GM12878 (cell line): ENCODE results near the gene CLDN15. TPM values are rescaled to one million over a fixed set of nuclear protein-coding genes. Genes with fewer than 3 reads are reported as not detected.

ENCODE experiments used
- ATAC-seq: fragments of 200-7000 bp; cut with Tn5 transposase; 3 replicates; pipeline ENCODE4 v1.9.1; 2020; ENCODE audit warnings: mild to moderate bottlenecking, moderate library complexity
- BruUV-seq: library from RNA; stranded (reverse); fragments of 400-500 nt; replicated peaks from 2 replicates; lab custom pipeline; 2021; lab: Mats Ljungman, UMichigan
- CTCF ChIA-PET: fragments of 300-600 bp; sonication (Branson Sonifier 250); formaldehyde crosslinking; extraction: SDS; loops from one replicate; lab custom pipeline; 2021; ENCODE audit warnings: inconsistent platforms; lab: Yijun Ruan, JAX
- POLR2A ChIA-PET: fragments of 350-600 bp; formaldehyde crosslinking; extraction: SDS; loops from one replicate; lab custom pipeline; 2021; ENCODE audit warnings: inconsistent platforms; lab: Charles Lee
- RAD21 ChIA-PET: fragments of 300-600 bp; sonication (Branson Sonifier 250); formaldehyde crosslinking; loops from one replicate; lab custom pipeline; 2023; ENCODE audit warnings: antibody characterized with exemption; ENCODE audit not compliant: unreplicated experiment; lab: Charles Lee
- SMC1A ChIA-PET: fragments of 300-600 bp; sonication (Branson Sonifier 250); formaldehyde crosslinking; loops from one replicate; lab custom pipeline; 2023; ENCODE audit not compliant: unreplicated experiment, uncharacterized antibody; lab: Charles Lee
- DNase-seq: peaks from one replicate; pipeline ENCODE4 v3.0.0-alpha.2; 2011; ENCODE audit warnings: low read depth, low spot score
- FAIRE-seq: peaks from 3 replicates; lab custom pipeline; 2011; peaks lifted over from hg19 to GRCh38; lab: Jason Lieb, UNC
- H2AFZ ChIP-seq: 2 replicates; pipeline ENCODE4 v1.6.0; 2011; ENCODE audit warnings: low read depth, low read length, control low read depth; ENCODE audit not compliant: control insufficient read depth
- H3K27ac ChIP-seq: 2 replicates; pipeline ENCODE4 v1.5.1; 2011; ENCODE audit warnings: control low read depth; ENCODE audit not compliant: control insufficient read depth, insufficient read depth
- H3K27me3 ChIP-seq, 2 experiments: replicated peaks in 1 of 2; 2 replicates each; pipeline versions ENCODE4 v1.6.0 to v1.6.1; 2011; ENCODE audit warnings: low read length in 1 of 2; ENCODE audit not compliant: control insufficient read depth in 2 of 2, insufficient read depth in 2 of 2
- H3K36me3 ChIP-seq, 2 experiments: 2 replicates each; pipeline ENCODE4 v1.5.1; 2011; ENCODE audit warnings: low read length in 1 of 2; ENCODE audit not compliant: control insufficient read depth in 2 of 2, insufficient read depth in 2 of 2
- H3K4me1 ChIP-seq: 2 replicates; pipeline ENCODE4 v1.6.1; 2011; ENCODE audit warnings: mild to moderate bottlenecking, low read length, moderate library complexity, mixed read lengths; ENCODE audit not compliant: control insufficient read depth, insufficient read depth
- H3K4me2 ChIP-seq: 2 replicates; pipeline ENCODE4 v1.6.0; 2011; ENCODE audit warnings: control low read depth; ENCODE audit not compliant: control insufficient read depth, insufficient read depth
- H3K4me3 ChIP-seq: fragments of 200-600 bp; sonication (generic); 2 replicates; pipeline ENCODE4 v1.5.1; 2016
- H3K79me2 ChIP-seq: 2 replicates; pipeline ENCODE4 v1.6.0; 2011; ENCODE audit warnings: low read length; ENCODE audit not compliant: control insufficient read depth, insufficient read depth
- H3K9ac ChIP-seq: 2 replicates; pipeline ENCODE4 v1.8.0; 2011; ENCODE audit warnings: low read length, control low read depth, mixed read lengths; ENCODE audit not compliant: control insufficient read depth, insufficient read depth
- H3K9me3 ChIP-seq: replicated peaks from 3 replicates; pipeline ENCODE4 v1.5.1; 2011; ENCODE audit warnings: mild to moderate bottlenecking, low read length; ENCODE audit not compliant: control insufficient read depth, insufficient read depth
- H4K20me1 ChIP-seq: 2 replicates; pipeline ENCODE4 v1.6.0; 2011; ENCODE audit not compliant: control insufficient read depth, insufficient read depth
- ATF7 ChIP-seq: fragments of 450-650 bp; IDR thresholded peaks from 2 replicates; pipeline ENCODE4 v1.6.1; 2016; ENCODE audit warnings: low read depth, mild to moderate bottlenecking
- CBX3 ChIP-seq: fragments of 200-600 bp; sonication (generic); IDR thresholded peaks from 2 replicates; pipeline ENCODE4 v1.6.1; 2016; ENCODE audit warnings: low read depth, borderline replicate concordance
- ETV6 ChIP-seq, 2 experiments: fragments of 450-650 bp in 1 of 2; IDR thresholded peaks in 1 of 2; conservative IDR thresholded peaks in 1 of 2; 2 replicates each; pipeline ENCODE4 v1.6.1; 2014; ENCODE audit warnings: antibody characterized with exemption in 1 of 2, borderline replicate concordance in 1 of 2, low read depth in 1 of 2, mild to moderate bottlenecking in 1 of 2, moderate library complexity in 1 of 2
- MTA3 ChIP-seq: IDR thresholded peaks from 2 replicates; pipeline ENCODE4 v1.6.1; 2012; ENCODE audit warnings: low read length, inconsistent platforms, borderline replicate concordance
- NFIC ChIP-seq: IDR thresholded peaks from 2 replicates; pipeline ENCODE4 v1.6.1; 2012; ENCODE audit warnings: low read depth, mild to moderate bottlenecking, inconsistent platforms, low read length, moderate library complexity
- NR2C2 ChIP-seq: IDR thresholded peaks from 2 replicates; pipeline ENCODE4 v1.6.1; 2011; ENCODE audit warnings: borderline replicate concordance, low read depth; ENCODE audit not compliant: control insufficient read depth, insufficient read length
- RFX5 ChIP-seq: IDR thresholded peaks from 2 replicates; pipeline ENCODE4 v1.6.1; 2011; ENCODE audit warnings: low read depth, low read length, improper control_type of control experiment
- SREBF2 ChIP-seq: IDR thresholded peaks from 2 replicates; pipeline ENCODE4 v1.6.1; 2012; ENCODE audit warnings: mild to moderate bottlenecking, low read length
- TBL1XR1 ChIP-seq: IDR thresholded peaks from 2 replicates; pipeline ENCODE4 v1.6.1; 2012; ENCODE audit warnings: low read depth, low read length, improper control_type of control experiment
- TCF7 ChIP-seq: IDR thresholded peaks from 2 replicates; pipeline ENCODE4 v1.6.1; 2014; ENCODE audit warnings: antibody characterized with exemption, borderline replicate concordance
- WGBS: methylation state at CpG from one replicate; pipeline ENCODE4 v1.1.6; 2016; ENCODE audit warnings: low lambda C conversion rate; ENCODE audit not compliant: insufficient replicate concordance, insufficient coverage; ENCODE audit errors: missing lambda C conversion rate; 5-methylcytosine and 5-hydroxymethylcytosine counted together
- in situ Hi-C: fragments of 300-500 bp; cut with MboI; formaldehyde crosslinking; loops from 9 replicates; pipeline ENCODE4 v1.14.3; 2018; ENCODE audit warnings: mixed read lengths
- intact Hi-C: fragments of 100-400 bp; cut with micrococcal nuclease; formaldehyde crosslinking; loops from one replicate; pipeline ENCODE4 v1.14.2; 2022; ENCODE audit not compliant: unreplicated experiment
- polyA plus RNA-seq, 11 experiments: library from polyadenylated mRNA; depleted of rRNA in 4 of 11; unstranded in 6 of 11; stranded (reverse) in 5 of 11; fragments of >200 nt; fragmentation: Nextera tagmentation in 4 of 11; fragmentation: Illumina TruSeq in 1 of 11; extraction: Ambion mirVana in 4 of 11; extraction: Trizol in 1 of 11; gene quantifications; 1 replicate in 1 of 11; 2 replicates in 10 of 11; pipeline versions ENCODE4 v1.2.1 to v1.2.3, GENCODE V29; 2011 to 2016; ENCODE audit warnings: inconsistent platforms in 2 of 11, missing spikeins in 2 of 11, low read depth in 1 of 11
- total RNA-seq, 4 experiments: library from RNA; depleted of rRNA in 3 of 4; stranded (reverse); fragments of >200 nt in 3 of 4; fragmentation: Illumina TruSeq in 1 of 4; extraction: Trizol in 1 of 4; gene quantifications; 2 replicates each; pipeline versions ENCODE4 v1.2.1 to v1.2.3, GENCODE V29; 2013 to 2021
- TF ChIP-seq, protein P1 (sequence below): fragments of 450-650 bp; IDR thresholded peaks from 2 replicates; pipeline ENCODE4 v1.6.1; 2016; ENCODE audit warnings: mild to moderate bottlenecking, moderate library complexity, borderline replicate concordance
- TF ChIP-seq, protein P2 (sequence below): fragments of 450-650 bp; IDR thresholded peaks from 2 replicates; pipeline ENCODE4 v1.6.1; 2017; ENCODE audit warnings: mild to moderate bottlenecking, moderate library complexity
- TF ChIP-seq, protein P3 (sequence below): IDR thresholded peaks from 2 replicates; pipeline ENCODE4 v1.6.1; 2012; ENCODE audit warnings: low read length, inconsistent platforms
- TF ChIP-seq, protein P4 (sequence below): fragments of 450-650 bp; IDR thresholded peaks from 2 replicates; pipeline ENCODE4 v1.6.1; 2016; ENCODE audit warnings: mild to moderate bottlenecking

CLDN15 gene
- total and polyA plus RNA-seq, 10 of the 15 experiments (the other 5 are each of a cell fraction or from before 2014, with no cell fraction given) = 0.47 to 15.0 (median 6.6) TPM

DNA sequence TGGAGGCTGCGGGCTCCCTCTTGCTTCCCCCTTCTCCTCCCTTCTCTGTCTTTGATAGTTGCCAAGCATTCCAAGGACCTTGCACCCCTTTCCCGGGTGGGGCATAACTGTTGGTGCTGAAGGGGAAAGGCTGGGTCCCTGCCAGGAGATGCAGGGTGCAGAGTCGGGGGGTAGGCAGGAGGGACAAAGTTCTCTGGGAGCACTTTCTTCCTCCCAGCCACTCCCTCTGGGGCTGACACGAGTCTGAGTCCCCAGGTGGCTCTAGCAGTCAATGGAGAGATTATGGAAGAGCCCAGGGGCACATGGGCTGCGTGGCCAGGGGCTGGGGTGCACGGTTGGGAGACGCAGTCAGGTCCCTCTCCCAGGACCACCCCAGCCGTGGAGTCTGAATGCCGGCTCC is 2.1 kb downstream of the CLDN15 start:
- Histone ChIP-seq H2AFZ (no peak overlapping the region), H3K27ac (no peak overlapping the region), H3K4me3 (no peak overlapping the region), H3K4me1 (no peaks in the 10 kb centered on the region), H3K27me3 (no peaks in the 10 kb centered on the region), H3K4me2 (no peak overlapping the region), H3K9me3 (no peaks in the 10 kb centered on the region), H3K36me3 (peaks cover 0 to 14% of the 10 kb centered on the region in 2 experiments; a peak in 3 of 4 replicates), H3K79me2 (no peaks in the 10 kb centered on the region), H4K20me1 (no peaks in the 10 kb centered on the region), H3K9ac (no peak overlapping the region)
- in situ Hi-C loops (no loop called here), intact Hi-C loops (no loop called here)
- CTCF ChIA-PET = interaction anchor here (0.9 to 2.5 kb wide), 5 partner anchors 9 to 49 kb away, joined by 3 to 16 read pairs (median 5); partner anchors contain the start of gene FIS1
- no TSS peak for BruUV-seq
- no peak for DNase-seq
- RAD21 ChIA-PET = no interaction called here
- SMC1A ChIA-PET = no interaction called here
- 77% methylated on average over 9 of the region's 9 CpGs for whole genome bisulfite sequencing
- ATAC-seq = no peak
- POLR2A ChIA-PET = interaction anchor here (0.9 to 1.1 kb wide), 2 partner anchors 9 to 17 kb away, joined by 4 to 5 read pairs; partner anchors contain the start of gene ZNHIT1
- no peak for FAIRE-seq
- TF ChIP-seq NFIC (no peak), NR2C2 (no peak), TCF7 (no peak), CBX3 (no peak), MTA3 (no peak), TBL1XR1 (no peak), RFX5 (no peak), ETV6 (conservative IDR thresholded peaks at IDR 0.05 in 1 of 2, IDR thresholded peaks at IDR 0.05 in 1 of 2; ENCODE audit: borderline replicate concordance in 1 of 2, low read depth in 1 of 2) (no peak), SREBF2 (no peak), ATF7 (no peak)
- TF ChIP-seq, protein P1, sequence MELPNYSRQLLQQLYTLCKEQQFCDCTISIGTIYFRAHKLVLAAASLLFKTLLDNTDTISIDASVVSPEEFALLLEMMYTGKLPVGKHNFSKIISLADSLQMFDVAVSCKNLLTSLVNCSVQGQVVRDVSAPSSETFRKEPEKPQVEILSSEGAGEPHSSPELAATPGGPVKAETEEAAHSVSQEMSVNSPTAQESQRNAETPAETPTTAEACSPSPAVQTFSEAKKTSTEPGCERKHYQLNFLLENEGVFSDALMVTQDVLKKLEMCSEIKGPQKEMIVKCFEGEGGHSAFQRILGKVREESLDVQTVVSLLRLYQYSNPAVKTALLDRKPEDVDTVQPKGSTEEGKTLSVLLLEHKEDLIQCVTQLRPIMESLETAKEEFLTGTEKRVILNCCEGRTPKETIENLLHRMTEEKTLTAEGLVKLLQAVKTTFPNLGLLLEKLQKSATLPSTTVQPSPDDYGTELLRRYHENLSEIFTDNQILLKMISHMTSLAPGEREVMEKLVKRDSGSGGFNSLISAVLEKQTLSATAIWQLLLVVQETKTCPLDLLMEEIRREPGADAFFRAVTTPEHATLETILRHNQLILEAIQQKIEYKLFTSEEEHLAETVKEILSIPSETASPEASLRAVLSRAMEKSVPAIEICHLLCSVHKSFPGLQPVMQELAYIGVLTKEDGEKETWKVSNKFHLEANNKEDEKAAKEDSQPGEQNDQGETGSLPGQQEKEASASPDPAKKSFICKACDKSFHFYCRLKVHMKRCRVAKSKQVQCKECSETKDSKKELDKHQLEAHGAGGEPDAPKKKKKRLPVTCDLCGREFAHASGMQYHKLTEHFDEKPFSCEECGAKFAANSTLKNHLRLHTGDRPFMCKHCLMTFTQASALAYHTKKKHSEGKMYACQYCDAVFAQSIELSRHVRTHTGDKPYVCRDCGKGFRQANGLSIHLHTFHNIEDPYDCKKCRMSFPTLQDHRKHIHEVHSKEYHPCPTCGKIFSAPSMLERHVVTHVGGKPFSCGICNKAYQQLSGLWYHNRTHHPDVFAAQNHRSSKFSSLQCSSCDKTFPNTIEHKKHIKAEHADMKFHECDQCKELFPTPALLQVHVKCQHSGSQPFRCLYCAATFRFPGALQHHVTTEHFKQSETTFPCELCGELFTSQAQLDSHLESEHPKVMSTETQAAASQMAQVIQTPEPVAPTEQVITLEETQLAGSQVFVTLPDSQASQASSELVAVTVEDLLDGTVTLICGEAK = no peak
- TF ChIP-seq, protein P2, sequence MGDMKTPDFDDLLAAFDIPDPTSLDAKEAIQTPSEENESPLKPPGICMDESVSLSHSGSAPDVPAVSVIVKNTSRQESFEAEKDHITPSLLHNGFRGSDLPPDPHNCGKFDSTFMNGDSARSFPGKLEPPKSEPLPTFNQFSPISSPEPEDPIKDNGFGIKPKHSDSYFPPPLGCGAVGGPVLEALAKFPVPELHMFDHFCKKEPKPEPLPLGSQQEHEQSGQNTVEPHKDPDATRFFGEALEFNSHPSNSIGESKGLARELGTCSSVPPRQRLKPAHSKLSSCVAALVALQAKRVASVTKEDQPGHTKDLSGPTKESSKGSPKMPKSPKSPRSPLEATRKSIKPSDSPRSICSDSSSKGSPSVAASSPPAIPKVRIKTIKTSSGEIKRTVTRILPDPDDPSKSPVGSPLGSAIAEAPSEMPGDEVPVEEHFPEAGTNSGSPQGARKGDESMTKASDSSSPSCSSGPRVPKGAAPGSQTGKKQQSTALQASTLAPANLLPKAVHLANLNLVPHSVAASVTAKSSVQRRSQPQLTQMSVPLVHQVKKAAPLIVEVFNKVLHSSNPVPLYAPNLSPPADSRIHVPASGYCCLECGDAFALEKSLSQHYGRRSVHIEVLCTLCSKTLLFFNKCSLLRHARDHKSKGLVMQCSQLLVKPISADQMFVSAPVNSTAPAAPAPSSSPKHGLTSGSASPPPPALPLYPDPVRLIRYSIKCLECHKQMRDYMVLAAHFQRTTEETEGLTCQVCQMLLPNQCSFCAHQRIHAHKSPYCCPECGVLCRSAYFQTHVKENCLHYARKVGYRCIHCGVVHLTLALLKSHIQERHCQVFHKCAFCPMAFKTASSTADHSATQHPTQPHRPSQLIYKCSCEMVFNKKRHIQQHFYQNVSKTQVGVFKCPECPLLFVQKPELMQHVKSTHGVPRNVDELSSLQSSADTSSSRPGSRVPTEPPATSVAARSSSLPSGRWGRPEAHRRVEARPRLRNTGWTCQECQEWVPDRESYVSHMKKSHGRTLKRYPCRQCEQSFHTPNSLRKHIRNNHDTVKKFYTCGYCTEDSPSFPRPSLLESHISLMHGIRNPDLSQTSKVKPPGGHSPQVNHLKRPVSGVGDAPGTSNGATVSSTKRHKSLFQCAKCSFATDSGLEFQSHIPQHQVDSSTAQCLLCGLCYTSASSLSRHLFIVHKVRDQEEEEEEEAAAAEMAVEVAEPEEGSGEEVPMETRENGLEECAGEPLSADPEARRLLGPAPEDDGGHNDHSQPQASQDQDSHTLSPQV = no peak
- TF ChIP-seq, protein P3, sequence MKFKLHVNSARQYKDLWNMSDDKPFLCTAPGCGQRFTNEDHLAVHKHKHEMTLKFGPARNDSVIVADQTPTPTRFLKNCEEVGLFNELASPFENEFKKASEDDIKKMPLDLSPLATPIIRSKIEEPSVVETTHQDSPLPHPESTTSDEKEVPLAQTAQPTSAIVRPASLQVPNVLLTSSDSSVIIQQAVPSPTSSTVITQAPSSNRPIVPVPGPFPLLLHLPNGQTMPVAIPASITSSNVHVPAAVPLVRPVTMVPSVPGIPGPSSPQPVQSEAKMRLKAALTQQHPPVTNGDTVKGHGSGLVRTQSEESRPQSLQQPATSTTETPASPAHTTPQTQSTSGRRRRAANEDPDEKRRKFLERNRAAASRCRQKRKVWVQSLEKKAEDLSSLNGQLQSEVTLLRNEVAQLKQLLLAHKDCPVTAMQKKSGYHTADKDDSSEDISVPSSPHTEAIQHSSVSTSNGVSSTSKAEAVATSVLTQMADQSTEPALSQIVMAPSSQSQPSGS = no peak
- TF ChIP-seq, protein P4, sequence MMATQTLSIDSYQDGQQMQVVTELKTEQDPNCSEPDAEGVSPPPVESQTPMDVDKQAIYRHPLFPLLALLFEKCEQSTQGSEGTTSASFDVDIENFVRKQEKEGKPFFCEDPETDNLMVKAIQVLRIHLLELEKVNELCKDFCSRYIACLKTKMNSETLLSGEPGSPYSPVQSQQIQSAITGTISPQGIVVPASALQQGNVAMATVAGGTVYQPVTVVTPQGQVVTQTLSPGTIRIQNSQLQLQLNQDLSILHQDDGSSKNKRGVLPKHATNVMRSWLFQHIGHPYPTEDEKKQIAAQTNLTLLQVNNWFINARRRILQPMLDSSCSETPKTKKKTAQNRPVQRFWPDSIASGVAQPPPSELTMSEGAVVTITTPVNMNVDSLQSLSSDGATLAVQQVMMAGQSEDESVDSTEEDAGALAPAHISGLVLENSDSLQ = no peak
